AG09309 (cell line): ENCODE results near the gene PTCRA.

ENCODE experiments used
- DNase-seq: peaks from one replicate; pipeline ENCODE4 v3.0.0-alpha.2; 2010; ENCODE audit warnings: low read depth
- H3K4me3 ChIP-seq: 2 replicates; pipeline ENCODE4 v1.5.1; 2011; ENCODE audit warnings: mild to moderate bottlenecking, low read depth, low read length, moderate library complexity; ENCODE audit not compliant: control insufficient read depth
- TF ChIP-seq, protein P1 (sequence below): IDR thresholded peaks from 2 replicates; pipeline ENCODE4 v1.5.1; 2011; ENCODE audit warnings: mild to moderate bottlenecking, low read depth, low read length, inconsistent platforms; ENCODE audit not compliant: insufficient read depth, control insufficient read depth; ENCODE audit errors: missing control alignments

The PTCRA gene

DNA sequence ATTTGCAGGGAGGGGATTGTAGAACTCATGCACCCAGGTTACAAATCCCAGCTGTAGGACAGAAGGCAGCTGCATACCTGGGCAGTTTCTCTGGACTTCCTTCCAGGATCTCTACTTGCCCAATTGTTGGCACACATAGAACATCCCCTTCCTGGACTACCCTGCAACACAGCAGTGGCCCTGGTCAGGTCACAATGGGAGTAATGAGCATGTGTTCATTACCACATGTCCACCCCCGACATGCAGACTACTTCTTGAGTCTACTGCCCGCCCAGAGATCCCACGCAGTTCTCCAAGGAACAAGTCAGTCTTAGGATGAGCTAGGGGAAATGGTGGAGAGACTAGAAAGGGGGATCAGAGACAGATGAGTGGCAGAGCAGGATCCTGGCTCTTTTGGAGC, 58.1 kb downstream of the PTCRA start:
- no peak for DNase-seq
- TF ChIP-seq, protein P1, sequence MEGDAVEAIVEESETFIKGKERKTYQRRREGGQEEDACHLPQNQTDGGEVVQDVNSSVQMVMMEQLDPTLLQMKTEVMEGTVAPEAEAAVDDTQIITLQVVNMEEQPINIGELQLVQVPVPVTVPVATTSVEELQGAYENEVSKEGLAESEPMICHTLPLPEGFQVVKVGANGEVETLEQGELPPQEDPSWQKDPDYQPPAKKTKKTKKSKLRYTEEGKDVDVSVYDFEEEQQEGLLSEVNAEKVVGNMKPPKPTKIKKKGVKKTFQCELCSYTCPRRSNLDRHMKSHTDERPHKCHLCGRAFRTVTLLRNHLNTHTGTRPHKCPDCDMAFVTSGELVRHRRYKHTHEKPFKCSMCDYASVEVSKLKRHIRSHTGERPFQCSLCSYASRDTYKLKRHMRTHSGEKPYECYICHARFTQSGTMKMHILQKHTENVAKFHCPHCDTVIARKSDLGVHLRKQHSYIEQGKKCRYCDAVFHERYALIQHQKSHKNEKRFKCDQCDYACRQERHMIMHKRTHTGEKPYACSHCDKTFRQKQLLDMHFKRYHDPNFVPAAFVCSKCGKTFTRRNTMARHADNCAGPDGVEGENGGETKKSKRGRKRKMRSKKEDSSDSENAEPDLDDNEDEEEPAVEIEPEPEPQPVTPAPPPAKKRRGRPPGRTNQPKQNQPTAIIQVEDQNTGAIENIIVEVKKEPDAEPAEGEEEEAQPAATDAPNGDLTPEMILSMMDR, result no peak
- no peak overlapping the region for H3K4me3 ChIP-seq

- no peak overlapping the region for H3K4me3 ChIP-seq
- TF ChIP-seq, protein P1, result no peak
- DNase-seq, result no peak
These were observed 59.2 kb downstream of the PTCRA start for GRCh38 chr6:42974919-42975505.
